Esophagus (tissue), 2 donors: ENCODE results near the gene ITIH1. TPM values are rescaled to one million over a fixed set of nuclear protein-coding genes. Genes with fewer than 3 reads are reported as not detected.

ENCODE experiments used
- H3K27ac ChIP-seq, 2 donors: one replicate each; pipeline ENCODE4 v1.5.1; 2013; ENCODE audit warnings: low read depth in 2 of 2, mild to moderate bottlenecking in 2 of 2, inconsistent platforms in 1 of 2, low read length in 1 of 2, moderate library complexity in 1 of 2
- H3K27me3 ChIP-seq, 2 donors: one replicate each; pipeline ENCODE4 v1.6.1; 2013; ENCODE audit warnings: low read length in 2 of 2, control low read depth in 1 of 2, mild to moderate bottlenecking in 1 of 2; ENCODE audit not compliant: insufficient read depth in 2 of 2, control insufficient read depth in 1 of 2
- H3K36me3 ChIP-seq, 2 donors: one replicate each; pipeline ENCODE4 v1.6.1; 2013; ENCODE audit warnings: low read length in 1 of 2; ENCODE audit not compliant: control insufficient read depth in 2 of 2, insufficient read depth in 2 of 2
- H3K4me1 ChIP-seq, 2 donors: one replicate each; pipeline ENCODE4 v1.6.1; 2013; ENCODE audit warnings: low read length in 1 of 2; ENCODE audit not compliant: control insufficient read depth in 2 of 2, insufficient read depth in 2 of 2
- H3K4me3 ChIP-seq, 2 donors: one replicate each; pipeline ENCODE4 v1.5.1; 2013; ENCODE audit warnings: low read length in 2 of 2, mild to moderate bottlenecking in 2 of 2, low read depth in 1 of 2, moderate library complexity in 1 of 2
- H3K9me3 ChIP-seq, 2 donors: one replicate each; pipeline ENCODE4 v1.6.1; 2013; ENCODE audit warnings: mild to moderate bottlenecking in 2 of 2, low read depth in 1 of 2, low read length in 1 of 2, moderate library complexity in 1 of 2; ENCODE audit not compliant: control insufficient read depth in 2 of 2, insufficient read depth in 1 of 2
- WGBS, 2 donors: extraction: QIAGEN DNeasy Blood & Tissue Kit; methylation state at CpG; one replicate each; pipeline ENCODE4 v1.1.7; 2013; 5-methylcytosine and 5-hydroxymethylcytosine counted together
- polyA plus RNA-seq, 2 donors: library from polyadenylated mRNA; stranded (reverse); fragments of 200-250 nt; gene quantifications; one replicate each; pipeline ENCODE4 v1.2.3, GENCODE V29; 2013
- donor health status: healthy with polysubstance abuse.
- donor health status: Bipolar disorder and iron deficiency.

Gene ITIH1
- polyA plus RNA-seq, 2 donors: 0.13 TPM; not detected in 1

DNA sequence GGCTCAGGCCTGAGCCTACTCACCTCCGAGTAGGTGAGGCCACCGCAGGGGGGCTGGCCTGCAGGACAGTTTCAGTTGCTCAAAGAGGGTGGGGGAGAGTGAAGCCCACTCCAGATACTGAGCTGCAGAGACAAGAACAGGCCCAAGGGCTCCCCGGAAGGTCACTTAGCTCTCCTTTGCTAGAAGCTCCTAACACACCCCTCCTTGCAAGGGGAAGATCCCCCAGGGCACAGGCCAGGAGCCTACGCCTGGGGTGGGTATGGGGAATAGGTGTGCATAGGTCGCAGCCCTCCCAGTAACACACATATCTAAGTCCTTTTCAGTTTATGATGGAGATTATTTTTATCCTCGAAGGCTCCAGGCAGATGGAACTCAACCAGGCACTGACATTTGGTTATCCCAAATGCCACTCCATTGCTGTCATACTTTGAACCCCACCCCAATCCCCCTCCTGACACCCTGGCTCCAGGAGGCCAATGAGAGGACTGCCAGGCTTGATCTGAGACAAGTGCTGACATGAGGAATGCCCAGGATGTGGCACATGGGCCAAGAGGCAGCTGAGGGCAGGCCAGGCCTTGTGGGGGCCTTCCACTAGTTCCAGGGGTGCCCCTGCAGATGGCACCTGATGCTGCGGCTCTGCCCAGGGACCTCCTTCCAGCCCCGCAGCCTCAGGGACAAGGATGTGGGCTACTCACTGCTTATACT, 58.5 kb downstream of the ITIH1 start:
- Histone ChIP-seq H3K27me3 (no peaks in the 10 kb centered on the region), H3K4me3 (no peak overlapping the region), H3K27ac (no peak overlapping the region), H3K9me3 (no peaks in the 10 kb centered on the region), H3K36me3 (peaks cover 6 to 13% of the 10 kb centered on the region in 2 donors), H3K4me1 (peaks cover 3 to 6% of the 10 kb centered on the region in 2 donors)
- WGBS, 2 donors: 81 to 83% methylated on average over 8 of the region's 8 CpGs

DNA sequence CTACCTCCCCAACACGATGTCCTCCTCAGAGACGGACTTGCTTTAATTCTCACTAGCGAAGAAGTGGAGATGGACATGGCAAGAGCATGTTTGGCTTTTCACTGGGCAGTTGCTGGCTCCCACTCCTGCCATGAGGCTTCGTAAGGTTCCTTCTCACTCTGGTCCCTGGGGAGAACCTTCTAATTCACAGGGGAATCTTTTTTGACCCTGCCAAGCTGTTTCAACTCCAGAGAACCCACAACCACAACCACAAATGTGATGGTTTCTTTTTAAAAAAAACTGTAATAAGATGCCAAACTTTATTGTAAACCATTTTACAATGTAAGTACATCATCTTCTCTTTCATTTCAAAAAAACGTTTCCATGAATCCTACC, 59.1 kb downstream of the ITIH1 start:
- no peak overlapping the region for H3K4me3 ChIP-seq
- WGBS, 2 donors: 85% methylated on average over 5 of the region's 5 CpGs
- no peaks in the 10 kb centered on the region for H3K27me3 ChIP-seq
- H3K4me1 ChIP-seq: peaks cover 3 to 4% of the 10 kb centered on the region in 2 donors
- peaks cover 9 to 14% of the 10 kb centered on the region in 2 donors for H3K36me3 ChIP-seq
- no peaks in the 10 kb centered on the region for H3K9me3 ChIP-seq
- no peak overlapping the region for H3K27ac ChIP-seq

DNA sequence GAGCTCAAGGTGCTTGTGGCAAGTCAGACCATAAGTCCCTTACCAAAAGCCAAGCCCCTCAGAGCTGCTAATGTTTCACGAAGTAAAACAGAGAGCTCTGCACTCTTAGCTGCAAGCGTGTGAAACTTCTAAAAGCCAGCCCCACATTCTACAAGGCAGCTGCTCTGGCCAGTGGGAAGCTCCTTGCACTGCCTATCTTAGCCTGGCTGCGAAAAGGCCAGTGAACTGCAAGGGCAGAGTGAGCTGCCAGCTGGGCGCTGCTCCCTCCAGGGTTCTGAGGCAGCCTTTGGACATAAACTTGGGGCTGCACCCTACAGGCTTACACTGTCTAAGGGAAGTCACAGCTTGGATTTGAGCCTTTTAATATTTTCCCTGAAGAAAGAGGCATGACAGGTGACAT, 59.6 kb downstream of the ITIH1 start:
- WGBS, 2 donors: 86% methylated on average over 4 of the region's 4 CpGs
- Histone ChIP-seq H3K36me3 (peaks cover 9 to 16% of the 10 kb centered on the region in 2 donors), H3K4me1 (peaks cover 2 to 3% of the 10 kb centered on the region in 2 donors), H3K27me3 (no peaks in the 10 kb centered on the region), H3K4me3 (no peak overlapping the region), H3K27ac (no peak overlapping the region), H3K9me3 (no peaks in the 10 kb centered on the region)

DNA sequence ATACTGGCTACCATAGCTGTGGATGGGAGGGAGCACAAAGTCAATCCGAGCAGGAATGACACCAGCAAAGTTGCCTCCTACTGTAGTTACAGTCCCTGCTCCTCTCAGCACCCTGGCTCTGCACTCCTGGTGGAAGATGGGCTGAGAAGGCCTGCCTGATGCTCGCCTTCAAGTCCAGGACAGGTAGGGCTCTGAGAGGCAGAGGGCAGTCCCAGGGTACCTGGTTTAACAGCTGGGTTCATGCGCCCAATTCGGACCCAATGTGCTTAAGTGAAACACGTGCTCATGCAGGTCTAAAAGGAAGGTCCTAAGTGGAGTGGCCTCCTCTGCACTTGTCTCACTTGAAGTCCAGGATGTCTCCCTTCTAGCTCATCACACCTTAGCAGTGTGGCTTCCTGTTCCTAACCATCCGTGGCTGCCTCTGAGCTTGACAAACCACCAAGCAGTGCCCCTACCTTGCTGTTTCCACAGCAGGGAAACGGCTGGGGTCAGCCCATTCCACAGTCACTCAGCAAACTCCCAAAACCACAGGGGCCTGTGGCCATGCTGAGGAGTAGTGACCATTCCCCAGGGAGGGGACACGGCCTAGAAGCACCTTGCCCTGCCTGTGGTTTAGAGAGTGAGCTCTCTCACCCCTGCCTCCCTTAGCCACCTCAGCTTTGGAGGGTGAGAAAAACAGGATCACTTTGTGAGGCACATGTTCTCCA, 61.3 kb downstream of the ITIH1 start:
- Histone ChIP-seq H3K36me3 (peaks cover 9 to 19% of the 10 kb centered on the region in 2 donors), H3K4me1 (peaks cover 2 to 5% of the 10 kb centered on the region in 2 donors), H3K9me3 (no peaks in the 10 kb centered on the region), H3K27ac (no peak overlapping the region), H3K27me3 (no peaks in the 10 kb centered on the region), H3K4me3 (no peak overlapping the region)
- 84 to 87% methylated on average over 8 of the region's 8 CpGs for WGBS, 2 donors

GRCh38 chr3:52839268-52839575, 61.8 kb downstream of the ITIH1 start:
- Histone ChIP-seq H3K27ac (no peak overlapping the region), H3K9me3 (no peaks in the 10 kb centered on the region), H3K4me1 (peaks cover 2 to 7% of the 10 kb centered on the region in 2 donors), H3K36me3 (peaks cover 9 to 19% of the 10 kb centered on the region in 2 donors), H3K27me3 (no peaks in the 10 kb centered on the region), H3K4me3 (no peak overlapping the region)
- WGBS, 2 donors: 82 to 88% methylated on average over 2 of the region's 2 CpGs

- H3K9me3 ChIP-seq: no peaks in the 10 kb centered on the region
- H3K4me1 ChIP-seq: peaks cover 2 to 7% of the 10 kb centered on the region in 2 donors
- 86 to 88% methylated on average over 19 to 23 of the region's 23 CpGs for WGBS, 2 donors
- no peak overlapping the region for H3K4me3 ChIP-seq
- H3K27me3 ChIP-seq: no peaks in the 10 kb centered on the region
- peaks cover 9 to 19% of the 10 kb centered on the region in 2 donors for H3K36me3 ChIP-seq
- H3K27ac ChIP-seq: no peak overlapping the region
These were observed 62.6 kb downstream of the ITIH1 start for GRCh38 chr3:52839892-52840545.

- Histone ChIP-seq H3K4me1 (peaks cover 2 to 4% of the 10 kb centered on the region in 2 donors), H3K4me3 (no peak overlapping the region), H3K27me3 (no peaks in the 10 kb centered on the region), H3K36me3 (peaks cover 6 to 17% of the 10 kb centered on the region in 2 donors), H3K9me3 (no peaks in the 10 kb centered on the region), H3K27ac (no peak overlapping the region)
- 92 to 96% methylated on average over 12 of the region's 12 CpGs for WGBS, 2 donors
These were observed 64.0 kb downstream of the ITIH1 start for GRCh38 chr3:52841211-52841980.

Other genes starting within 250 kb of the ITIH1 start
- gene NT5DC2, start 243.7 kb upstream of the ITIH1 start, polyA plus RNA-seq: 10 to 100 TPM; 81.7 to 93.7 TPM
- 10 to 100 TPM; 20.9 to 37.7 TPM for gene UQCC5, start 241.0 kb upstream of the ITIH1 start, polyA plus RNA-seq
- 10 to 100 TPM in 1 of 2 donors, 1 to 10 TPM in 1; 8.3 to 12.0 TPM for gene PBRM1, start 91.7 kb upstream of the ITIH1 start, polyA plus RNA-seq
- gene GNL3, start 91.6 kb upstream of the ITIH1 start, polyA plus RNA-seq: 100 to 1,000 TPM in 1 of 2 donors, 10 to 100 TPM in 1; 91.8 to 103 TPM
- gene GLT8D1, start 71.8 kb upstream of the ITIH1 start, polyA plus RNA-seq: 10 to 100 TPM; 16.7 to 19.8 TPM
- 100 to 1,000 TPM in 1 of 2 donors, 10 to 100 TPM in 1; 54.6 to 114 TPM for gene SPCS1, start 71.5 kb upstream of the ITIH1 start, polyA plus RNA-seq
- gene NEK4, start 6.7 kb upstream of the ITIH1 start, polyA plus RNA-seq: 1 to 10 TPM; 3.6 to 4.3 TPM
- gene ITIH3, start 17.2 kb downstream of the ITIH1 start, polyA plus RNA-seq: 1 to 10 TPM in 1 of 2 donors, under 1 TPM in 1; 0.88 to 1.1 TPM
- 1 to 10 TPM; 2.5 to 6.7 TPM for gene ITIH4, start 53.1 kb downstream of the ITIH1 start, polyA plus RNA-seq
- 10 to 100 TPM in 1 of 2 donors, 1 to 10 TPM in 1; 7.0 to 13.1 TPM for gene MUSTN1, start 57.4 kb downstream of the ITIH1 start, polyA plus RNA-seq
- 1 to 10 TPM; 6.0 to 7.4 TPM for gene STIMATE, start 119.9 kb downstream of the ITIH1 start, polyA plus RNA-seq